ENCODE measurements around the gene CSF3R.

Gene CSF3R

DNA sequence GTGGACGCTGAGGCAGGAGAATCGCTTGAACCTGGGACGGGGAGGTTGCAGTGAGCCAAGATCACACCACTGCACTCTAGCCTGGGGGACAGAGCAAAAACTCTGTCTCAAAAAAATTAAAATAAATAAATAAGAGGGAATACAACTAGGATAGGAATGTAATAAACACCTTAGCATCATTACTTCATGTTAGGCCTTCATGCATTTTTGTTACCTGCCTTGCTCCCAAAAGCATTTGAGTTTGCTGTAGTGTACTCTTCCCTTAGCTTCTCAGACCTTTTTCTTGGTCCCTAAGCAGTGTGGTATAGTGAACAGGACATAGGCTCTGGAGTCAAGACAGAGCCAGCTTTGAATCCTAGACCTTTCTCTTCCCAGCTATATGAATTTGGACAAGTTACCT lies 29.7 kb downstream of the CSF3R start:
- H3K27ac ChIP-seq, result no peak overlapping the region
- no peak for TF ChIP-seq ZFX (IDR thresholded peaks at IDR 0.05)
- TF ChIP-seq, protein P1, sequence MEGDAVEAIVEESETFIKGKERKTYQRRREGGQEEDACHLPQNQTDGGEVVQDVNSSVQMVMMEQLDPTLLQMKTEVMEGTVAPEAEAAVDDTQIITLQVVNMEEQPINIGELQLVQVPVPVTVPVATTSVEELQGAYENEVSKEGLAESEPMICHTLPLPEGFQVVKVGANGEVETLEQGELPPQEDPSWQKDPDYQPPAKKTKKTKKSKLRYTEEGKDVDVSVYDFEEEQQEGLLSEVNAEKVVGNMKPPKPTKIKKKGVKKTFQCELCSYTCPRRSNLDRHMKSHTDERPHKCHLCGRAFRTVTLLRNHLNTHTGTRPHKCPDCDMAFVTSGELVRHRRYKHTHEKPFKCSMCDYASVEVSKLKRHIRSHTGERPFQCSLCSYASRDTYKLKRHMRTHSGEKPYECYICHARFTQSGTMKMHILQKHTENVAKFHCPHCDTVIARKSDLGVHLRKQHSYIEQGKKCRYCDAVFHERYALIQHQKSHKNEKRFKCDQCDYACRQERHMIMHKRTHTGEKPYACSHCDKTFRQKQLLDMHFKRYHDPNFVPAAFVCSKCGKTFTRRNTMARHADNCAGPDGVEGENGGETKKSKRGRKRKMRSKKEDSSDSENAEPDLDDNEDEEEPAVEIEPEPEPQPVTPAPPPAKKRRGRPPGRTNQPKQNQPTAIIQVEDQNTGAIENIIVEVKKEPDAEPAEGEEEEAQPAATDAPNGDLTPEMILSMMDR (conservative IDR thresholded peaks at IDR 0.05), result no peak

DNA sequence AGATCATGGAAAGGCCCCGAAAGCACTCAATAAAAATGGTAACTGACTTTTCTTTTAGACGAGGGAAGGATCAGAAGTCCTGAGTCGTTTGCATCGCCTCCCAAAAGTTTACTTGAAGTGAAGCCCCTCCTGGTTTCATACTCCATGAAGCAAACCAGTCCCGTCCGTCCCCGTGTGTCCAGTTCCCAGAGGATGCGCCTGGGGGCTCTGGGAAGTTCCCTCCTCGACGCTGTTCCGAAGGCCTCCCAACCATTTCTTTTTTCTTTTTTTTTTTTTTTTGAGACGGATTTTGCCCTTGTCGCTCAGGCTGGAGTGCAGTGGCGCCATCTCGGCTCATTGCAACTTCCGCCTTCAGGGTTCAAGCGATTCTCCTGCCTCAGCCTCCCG lies 31.8 kb downstream of the CSF3R start:
- no peak for TF ChIP-seq ZFX (IDR thresholded peaks at IDR 0.05)
- TF ChIP-seq, protein P1 (conservative IDR thresholded peaks at IDR 0.05), result no peak
- H3K27ac ChIP-seq, result peak overlapping the region; percentile 76

DNA sequence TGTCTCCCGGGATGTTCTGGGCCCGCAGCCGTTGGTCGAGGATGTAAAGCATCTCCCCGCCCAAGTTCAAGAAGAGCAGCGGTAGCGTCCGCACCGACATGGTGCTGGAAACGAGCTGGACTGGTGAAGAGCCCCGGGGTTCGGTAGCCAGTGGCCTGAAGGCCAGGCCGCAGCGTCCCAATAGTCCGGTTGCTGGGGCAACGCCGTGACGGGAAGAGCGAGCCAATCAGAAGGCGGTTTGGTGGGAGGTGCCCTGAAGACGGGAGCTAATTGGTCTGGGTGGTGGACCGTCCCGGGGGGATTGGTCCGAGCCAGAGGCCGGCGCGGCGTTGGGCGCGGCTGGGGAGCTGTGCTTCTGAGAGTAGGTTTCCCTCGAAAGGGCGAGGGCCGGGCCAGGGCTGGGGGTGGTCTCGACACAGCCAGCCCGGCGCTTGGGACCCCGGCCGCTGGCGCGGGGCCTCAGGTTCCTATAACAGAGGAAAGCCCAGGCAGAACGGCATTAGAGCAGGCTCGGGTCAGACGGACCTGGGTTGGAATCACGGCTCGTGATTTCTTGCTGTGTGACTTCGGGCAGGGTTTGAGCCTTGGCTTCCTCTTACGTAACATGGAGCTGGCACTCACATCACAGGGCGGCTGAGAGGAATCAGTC lies 32.3 kb downstream of the CSF3R start, which contains the start of gene OSCP1:
Gene OSCP1 (minus strand): TSS at position 182 of the 649 bp plus-strand sequence. CDS start 82 bp downstream, at position 100.
- TF ChIP-seq, protein P1 (conservative IDR thresholded peaks at IDR 0.05), result no peak
- peak; percentile 98 for TF ChIP-seq ZFX (IDR thresholded peaks at IDR 0.05)

DNA sequence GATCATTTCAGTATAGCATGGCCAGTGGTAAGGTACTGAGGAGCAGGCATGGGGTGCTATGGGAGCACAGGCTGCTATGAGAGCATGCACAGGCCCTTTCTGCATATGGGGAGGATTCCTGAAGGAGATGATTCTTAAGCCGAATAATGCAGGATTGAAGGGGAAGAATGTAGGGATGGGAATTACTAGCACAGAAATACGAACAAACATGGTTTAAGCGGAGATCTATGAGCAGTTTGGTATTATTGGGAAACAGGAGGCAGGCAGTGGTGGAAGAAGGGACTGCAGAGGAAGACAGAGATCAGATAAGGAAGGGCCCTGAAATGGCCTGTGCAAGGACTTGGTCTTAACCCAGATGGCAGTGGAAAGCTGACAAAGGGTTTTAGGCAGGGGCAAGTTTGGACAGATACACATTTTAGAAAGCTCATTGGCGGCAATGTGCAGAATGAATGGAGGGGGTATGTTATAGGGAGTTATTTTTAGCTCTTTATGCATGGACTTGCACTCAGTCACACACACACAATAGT lies 34.1 kb downstream of the CSF3R start:
- H3K27ac ChIP-seq, result no peak overlapping the region
- no peak for TF ChIP-seq ZFX (IDR thresholded peaks at IDR 0.05)
- TF ChIP-seq, protein P1 (conservative IDR thresholded peaks at IDR 0.05), result no peak

More for the DNA sequence above, 32.3 kb downstream of the CSF3R start, which contains the start of gene OSCP1:
- H3K27ac ChIP-seq, result peak within 1 kb of the TSS; percentile 76

DNA sequence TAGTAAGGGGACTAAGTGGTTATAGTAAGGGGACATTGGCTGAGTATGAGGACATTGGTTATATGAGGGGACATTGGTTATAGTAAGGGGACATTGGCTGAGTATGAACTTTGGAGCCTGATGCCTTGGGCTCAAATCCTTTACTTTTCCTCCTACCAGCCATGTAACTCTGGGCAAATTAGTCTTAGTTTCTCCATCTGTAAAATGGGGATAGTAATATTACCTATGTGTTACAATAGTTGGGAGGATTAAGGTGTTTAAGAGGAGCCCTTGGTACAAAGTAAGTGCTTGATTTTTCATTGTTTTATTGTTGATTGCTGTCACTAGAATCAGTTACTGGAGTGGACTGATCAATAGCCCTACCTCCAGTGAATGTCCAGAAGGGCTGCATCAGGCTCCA lies 35.3 kb downstream of the CSF3R start:
- H3K27ac ChIP-seq, result no peak overlapping the region

DNA sequence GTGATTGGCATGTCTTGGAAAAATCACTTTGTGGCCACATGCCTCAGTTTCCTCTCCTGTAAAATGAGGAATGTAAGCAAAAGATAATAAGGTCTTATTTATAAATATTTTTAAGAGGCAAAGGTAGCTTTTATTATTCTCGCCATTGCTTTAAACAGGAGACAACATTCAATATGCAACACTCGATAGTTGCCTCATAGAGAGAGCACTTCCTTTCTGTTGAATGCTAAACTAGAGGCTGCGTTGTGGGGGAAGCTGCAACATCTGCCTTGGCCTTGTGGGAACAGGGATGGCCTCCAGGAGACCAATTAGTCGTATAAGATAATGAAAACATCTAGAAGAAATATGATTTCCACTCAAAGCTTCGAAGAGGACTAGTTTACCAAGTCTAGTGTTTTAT lies 36.0 kb downstream of the CSF3R start:
- no peak overlapping the region for H3K27ac ChIP-seq
- no peak for TF ChIP-seq ZFX (IDR thresholded peaks at IDR 0.05)
- TF ChIP-seq, protein P1 (conservative IDR thresholded peaks at IDR 0.05), result no peak

More for the DNA sequence above, 35.3 kb downstream of the CSF3R start:
- TF ChIP-seq, protein P1 (conservative IDR thresholded peaks at IDR 0.05), result no peak
- no peak for TF ChIP-seq ZFX (IDR thresholded peaks at IDR 0.05)

DNA sequence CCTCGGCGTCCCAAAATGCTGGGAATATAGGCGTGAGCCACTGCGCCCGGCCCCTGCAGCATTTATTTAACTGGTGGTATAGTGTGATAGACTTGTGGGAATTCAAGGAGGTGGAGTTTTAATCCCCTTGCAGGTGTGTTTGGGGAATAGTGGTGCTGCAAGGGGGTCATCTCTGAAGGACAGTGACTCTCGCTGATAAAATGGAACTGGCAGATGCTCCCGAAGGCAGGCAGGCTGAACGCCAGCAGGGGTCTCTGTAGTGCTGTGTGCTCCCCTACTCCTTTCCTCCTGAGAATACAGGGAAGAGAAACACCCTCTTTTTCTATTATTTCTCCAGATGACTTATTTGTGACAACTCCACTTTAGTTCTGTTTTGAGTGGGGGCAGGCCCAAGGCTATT lies 36.4 kb downstream of the CSF3R start:
- no peak overlapping the region for H3K27ac ChIP-seq
- TF ChIP-seq, protein P1 (conservative IDR thresholded peaks at IDR 0.05), result no peak
- no peak for TF ChIP-seq ZFX (IDR thresholded peaks at IDR 0.05)
